Activated T-helper 2 cell treated with anti-CD3 and anti-CD28 coated beads, Interferon-gamma antibody, Interleukin-2, Interleukin-4, amounts not matched to agents 10 μg/mL and 5 μg/mL and 100 μg/mL, durations not matched to agents 14 hours and 24 hours and 36 hours (primary cell): Measurements from ENCODE around the gene FBXO47. TPM values are rescaled to one million over a fixed set of nuclear protein-coding genes. Genes with fewer than 3 reads are reported as not detected.
A peak's percentile ranks its signal among the peaks of the same experiment; 100 is the strongest.
"Not testable (repeated sequence)": the region's sequence is repeated elsewhere in the genome, so short reads cannot be mapped to it uniquely, and the experiment has no call there.

ENCODE experiments used
- DNase-seq: peaks from one replicate; pipeline ENCODE4 v3.0.0; 2021; ENCODE audit warnings: low spot score
- H3K27ac Mint-ChIP-seq: one replicate; pipeline ENCODE4 v1.8.0; 2021; ENCODE audit warnings: mixed read lengths
- H3K27me3 Mint-ChIP-seq: one replicate; pipeline ENCODE4 v1.8.0; 2021; ENCODE audit warnings: low read depth, mixed read lengths
- H3K36me3 Mint-ChIP-seq: one replicate; pipeline ENCODE4 v1.8.0; 2021; ENCODE audit warnings: low read depth, mixed read lengths
- H3K4me1 Mint-ChIP-seq: one replicate; pipeline ENCODE4 v1.8.0; 2021; ENCODE audit warnings: low read depth, mixed read lengths
- H3K4me3 Mint-ChIP-seq: one replicate; pipeline ENCODE4 v1.8.0; 2021; ENCODE audit warnings: low read depth, mild to moderate bottlenecking, moderate library complexity, mixed read lengths
- H3K9me3 Mint-ChIP-seq: one replicate; pipeline ENCODE4 v1.8.0; 2021; ENCODE audit warnings: mixed read lengths
- intact Hi-C: fragments of 100-400 bp; cut with micrococcal nuclease; formaldehyde crosslinking; loops from one replicate; pipeline ENCODE4 v1.15.1; 2023
- total RNA-seq: library from RNA; stranded (reverse); gene quantifications from 2 replicates; pipeline ENCODE4 v1.2.3, GENCODE V29; 2022

FBXO47 gene
- total RNA-seq, 1 donor from 2014 or later, result not detected

GRCh38 chr17:39001703-39002637, 34.8 kb upstream of the FBXO47 start:
- DNase-seq, result no peak
- intact Hi-C loops, result no loop called here
- no peak overlapping the region for H3K4me3 Mint-ChIP-seq
- H3K4me1 Mint-ChIP-seq, result peaks cover 22% of the 10 kb centered on the region
- no peak overlapping the region for H3K27ac Mint-ChIP-seq
- peaks cover 4% of the 10 kb centered on the region for H3K36me3 Mint-ChIP-seq
- peaks cover 6% of the 10 kb centered on the region for H3K27me3 Mint-ChIP-seq
- peaks cover 16% of the 10 kb centered on the region for H3K9me3 Mint-ChIP-seq

- peaks cover 3% of the 10 kb centered on the region for H3K27me3 Mint-ChIP-seq
- peaks cover 22% of the 10 kb centered on the region for H3K4me1 Mint-ChIP-seq
- H3K36me3 Mint-ChIP-seq, result peaks cover 4% of the 10 kb centered on the region
- no peak for DNase-seq
- intact Hi-C loops, result no loop called here
- H3K27ac Mint-ChIP-seq, result no peak overlapping the region
- peaks cover 28% of the 10 kb centered on the region for H3K9me3 Mint-ChIP-seq
- H3K4me3 Mint-ChIP-seq, result no peak overlapping the region
These were observed 32.9 kb upstream of the FBXO47 start for GRCh38 chr17:39000021-39000601.

- peaks cover 4% of the 10 kb centered on the region for H3K36me3 Mint-ChIP-seq
- DNase-seq, result no peak
- H3K4me3 Mint-ChIP-seq, result no peak overlapping the region
- H3K4me1 Mint-ChIP-seq, result peaks cover 3% of the 10 kb centered on the region
- intact Hi-C loops, result no loop called here
- no peak overlapping the region for H3K27ac Mint-ChIP-seq
- H3K9me3 Mint-ChIP-seq, result peaks cover 28% of the 10 kb centered on the region
- H3K27me3 Mint-ChIP-seq, result peaks cover 1% of the 10 kb centered on the region
These were observed 29.6 kb upstream of the FBXO47 start for GRCh38 chr17:38996660-38997337.

DNA sequence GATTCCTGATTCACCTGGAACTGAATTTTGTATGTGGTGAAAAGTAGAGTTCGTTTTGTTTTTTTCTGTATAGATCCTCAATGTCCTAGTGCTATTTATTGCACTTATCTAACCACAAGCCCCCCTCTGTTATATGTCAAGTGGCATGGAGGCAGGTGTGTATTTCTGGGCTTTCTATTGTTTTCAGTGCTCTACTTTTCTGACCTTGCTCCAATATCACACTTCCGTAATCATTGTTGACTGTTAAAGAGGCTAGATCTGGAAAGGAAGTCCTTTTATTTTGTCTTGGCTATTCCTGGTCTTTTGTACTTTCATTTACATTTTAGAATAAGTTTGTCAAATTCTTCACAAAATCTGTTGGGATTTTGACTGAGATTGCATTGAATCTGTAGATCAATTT, 26.8 kb upstream of the FBXO47 start:
- peaks cover 4% of the 10 kb centered on the region for H3K36me3 Mint-ChIP-seq
- intact Hi-C loops, result no loop called here
- peaks cover 4% of the 10 kb centered on the region for H3K27me3 Mint-ChIP-seq
- peaks cover 28% of the 10 kb centered on the region for H3K9me3 Mint-ChIP-seq
- no peak overlapping the region for H3K4me3 Mint-ChIP-seq
- H3K27ac Mint-ChIP-seq, result no peak overlapping the region
- no peaks in the 10 kb centered on the region for H3K4me1 Mint-ChIP-seq
- DNase-seq, result no peak

- Mint-ChIP-seq H3K4me1 (peaks cover 5% of the 10 kb centered on the region), H3K9me3 (no peaks in the 10 kb centered on the region), H3K27ac (no peak overlapping the region), H3K27me3 (peaks cover 16% of the 10 kb centered on the region), H3K36me3 (no peaks in the 10 kb centered on the region), H3K4me3 (no peak overlapping the region)
- intact Hi-C loops, result loop anchor here (5.0 kb wide), 1 partner anchor 108 kb away; no protein-coding TSS in a partner anchor
- no peak for DNase-seq
These were observed 17.5 kb upstream of the FBXO47 start for GRCh38 chr17:38984666-38985065.

GRCh38 chr17:38982858-38983746, 15.9 kb upstream of the FBXO47 start:
- intact Hi-C loops, result loop anchor here (1.0 to 5.0 kb wide), 5 partner anchors 74 to 261 kb away; no protein-coding TSS in a partner anchor
- no peak overlapping the region for H3K27ac Mint-ChIP-seq

DNA sequence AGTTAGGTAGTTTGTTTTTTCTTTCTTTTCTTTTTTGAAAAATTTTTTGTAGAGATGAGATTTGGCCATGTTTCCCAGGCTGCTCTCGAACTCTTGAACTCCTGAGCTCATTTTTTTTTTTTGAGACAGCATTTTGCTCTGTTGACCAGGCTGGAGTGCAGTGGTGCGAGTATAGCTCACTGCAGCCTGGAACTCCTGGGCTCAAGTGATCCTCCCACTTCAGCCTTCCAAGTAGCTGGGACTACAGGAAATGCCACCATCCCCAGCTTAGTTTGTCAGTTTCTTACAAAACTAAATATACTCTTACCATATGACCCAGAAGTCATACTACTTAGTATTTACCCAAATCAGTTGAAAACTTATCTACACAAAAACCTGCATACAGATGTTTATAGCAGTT, 14.4 kb upstream of the FBXO47 start:
- peaks cover 5% of the 10 kb centered on the region for H3K4me1 Mint-ChIP-seq
- intact Hi-C loops, result loop anchor here (5.0 kb wide), 1 partner anchor 111 kb away; no protein-coding TSS in a partner anchor
- DNase-seq, result no peak
- H3K27ac Mint-ChIP-seq, result no peak overlapping the region
- H3K36me3 Mint-ChIP-seq, result no peaks in the 10 kb centered on the region
- no peaks in the 10 kb centered on the region for H3K9me3 Mint-ChIP-seq
- H3K27me3 Mint-ChIP-seq, result peaks cover 10% of the 10 kb centered on the region
- no peak overlapping the region for H3K4me3 Mint-ChIP-seq

More at GRCh38 chr17:38982858-38983746, 15.9 kb upstream of the FBXO47 start:
- Mint-ChIP-seq H3K4me1 (peaks cover 5% of the 10 kb centered on the region), H3K4me3 (no peak overlapping the region), H3K27me3 (peaks cover 13% of the 10 kb centered on the region), H3K9me3 (no peaks in the 10 kb centered on the region), H3K36me3 (no peaks in the 10 kb centered on the region)
- peak; percentile 19 for DNase-seq

DNA sequence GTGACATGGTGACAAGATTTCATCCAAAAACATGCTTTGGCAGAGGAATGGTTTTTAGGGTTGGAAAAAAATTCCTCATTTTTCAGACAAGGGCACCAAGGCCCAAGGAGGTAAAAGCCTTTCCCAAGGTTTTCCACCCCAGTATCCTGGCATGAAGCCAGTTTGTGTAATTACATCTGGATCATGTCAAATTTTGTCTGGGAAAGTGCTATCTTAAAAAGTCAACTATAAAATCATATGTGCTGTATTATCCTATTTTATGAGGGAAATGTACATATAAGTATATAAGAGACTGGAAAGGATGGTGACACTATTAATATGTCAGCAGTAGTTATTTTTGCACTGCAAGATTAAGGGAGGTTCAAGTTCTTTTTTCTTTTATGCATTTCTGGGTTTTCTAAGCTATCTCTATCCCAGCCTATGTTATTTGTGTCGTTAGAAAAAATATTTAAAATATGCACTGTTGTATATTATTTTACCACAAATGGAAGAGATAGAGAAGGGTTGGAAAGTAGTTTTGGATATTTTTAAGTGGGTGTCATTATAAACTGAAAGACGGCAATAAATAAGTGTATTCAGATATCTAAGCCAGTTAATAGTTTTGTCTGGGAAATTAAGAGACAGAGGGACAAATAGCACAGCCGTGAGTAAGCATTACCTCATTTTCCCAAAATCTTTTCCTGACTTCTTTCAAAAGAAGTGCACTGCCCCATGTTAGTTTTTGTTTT, 13.5 kb upstream of the FBXO47 start:
- Mint-ChIP-seq H3K9me3 (no peaks in the 10 kb centered on the region), H3K27ac (no peak overlapping the region), H3K4me1 (peaks cover 6% of the 10 kb centered on the region), H3K27me3 (peaks cover 10% of the 10 kb centered on the region), H3K36me3 (no peaks in the 10 kb centered on the region), H3K4me3 (no peak overlapping the region)
- no peak for DNase-seq
- intact Hi-C loops, result loop anchor here (5.0 kb wide), 1 partner anchor 112 kb away; no protein-coding TSS in a partner anchor

DNA sequence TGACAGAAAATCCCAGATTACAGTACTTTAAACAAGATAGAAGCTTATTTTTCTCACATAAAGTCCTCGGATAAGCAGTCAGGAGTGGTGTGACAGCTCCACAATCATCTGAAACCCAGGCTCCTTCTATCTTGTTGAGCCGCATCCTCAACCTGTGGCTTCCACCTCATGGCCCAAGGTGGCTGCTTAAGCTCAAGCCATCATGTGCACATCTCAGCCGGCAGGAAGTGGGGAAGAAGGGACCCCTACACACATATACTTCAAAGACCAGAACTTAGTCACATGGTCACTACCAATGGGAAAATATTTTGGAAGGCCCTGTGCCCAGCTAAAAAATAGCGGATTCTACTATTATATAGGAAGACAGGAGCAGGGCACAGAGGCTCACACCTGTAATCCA, 11.0 kb upstream of the FBXO47 start:
- no peaks in the 10 kb centered on the region for H3K36me3 Mint-ChIP-seq
- intact Hi-C loops, result no loop called here
- peaks cover 12% of the 10 kb centered on the region for H3K27me3 Mint-ChIP-seq
- no peaks in the 10 kb centered on the region for H3K9me3 Mint-ChIP-seq
- no peak overlapping the region for H3K4me3 Mint-ChIP-seq
- H3K27ac Mint-ChIP-seq, result no peak overlapping the region
- peaks cover 6% of the 10 kb centered on the region for H3K4me1 Mint-ChIP-seq
- DNase-seq, result no peak

GRCh38 chr17:38976187-38976551, 9.0 kb upstream of the FBXO47 start:
- not testable (repeated sequence) for DNase-seq

GRCh38 chr17:38970804-38971203, 3.6 kb upstream of the FBXO47 start:
- Mint-ChIP-seq H3K27ac (no peak overlapping the region), H3K36me3 (peaks cover 3% of the 10 kb centered on the region), H3K4me1 (peaks cover 9% of the 10 kb centered on the region), H3K9me3 (no peaks in the 10 kb centered on the region), H3K4me3 (no peak overlapping the region), H3K27me3 (peaks cover 9% of the 10 kb centered on the region)
- intact Hi-C loops, result no loop called here
- no peak for DNase-seq

More at GRCh38 chr17:38976187-38976551, 9.0 kb upstream of the FBXO47 start:
- H3K36me3 Mint-ChIP-seq, H3K4me3 Mint-ChIP-seq, H3K4me1 Mint-ChIP-seq, H3K27ac Mint-ChIP-seq, H3K27me3 Mint-ChIP-seq, H3K9me3 Mint-ChIP-seq, intact Hi-C loops: not testable (repeated sequence)
